ENCODE data around the gene UBE2D2.

Gene UBE2D2

DNA sequence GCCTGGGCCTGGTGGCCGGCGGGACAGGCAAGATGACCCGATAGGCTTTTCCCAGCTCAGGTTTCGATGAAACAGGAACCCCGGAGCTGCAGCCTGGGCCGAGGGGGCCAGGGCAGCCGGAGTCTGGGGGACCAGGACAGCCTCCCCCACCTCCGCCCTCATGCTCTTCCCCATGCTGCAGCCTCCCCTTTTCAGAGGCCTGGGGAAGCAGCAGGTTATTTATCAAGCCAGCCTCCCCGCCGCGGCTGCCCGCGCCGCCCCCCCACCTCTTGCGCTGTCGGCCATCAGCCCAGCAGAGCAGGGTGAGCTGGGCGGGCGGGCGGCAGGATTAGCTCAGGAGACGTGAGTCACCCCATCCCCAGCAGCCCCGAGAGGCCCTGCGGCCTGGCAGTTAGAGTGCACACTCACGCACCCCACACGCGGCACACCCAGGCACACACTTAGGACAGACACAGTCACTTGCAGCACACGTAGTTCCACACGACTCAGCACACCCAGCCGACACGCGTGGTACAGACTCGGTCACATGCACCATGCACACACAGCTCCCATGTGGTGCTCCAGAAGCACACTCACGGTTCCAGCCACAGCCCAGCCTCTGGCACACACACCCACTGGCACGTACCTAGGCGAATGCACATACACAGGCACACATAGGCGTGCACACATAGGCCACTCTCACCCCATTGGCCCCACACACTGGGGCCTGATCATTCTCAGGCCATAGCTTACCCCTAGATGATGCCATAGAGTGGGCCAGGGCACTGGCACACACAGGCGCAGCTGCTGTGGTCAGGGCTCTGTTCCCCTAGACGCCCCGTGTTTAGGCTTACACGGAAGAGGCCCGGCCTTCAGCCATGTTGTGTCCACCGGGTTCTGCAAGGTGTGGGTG lies 100.0 kb downstream of the UBE2D2 start:
- peak; percentile 89 for DNase-seq (ENCODE audit: low read depth)

- DNase-seq (ENCODE audit: low read depth), result no peak
These were observed 101.5 kb downstream of the UBE2D2 start for GRCh38 chr5:139662617-139663016.

DNA sequence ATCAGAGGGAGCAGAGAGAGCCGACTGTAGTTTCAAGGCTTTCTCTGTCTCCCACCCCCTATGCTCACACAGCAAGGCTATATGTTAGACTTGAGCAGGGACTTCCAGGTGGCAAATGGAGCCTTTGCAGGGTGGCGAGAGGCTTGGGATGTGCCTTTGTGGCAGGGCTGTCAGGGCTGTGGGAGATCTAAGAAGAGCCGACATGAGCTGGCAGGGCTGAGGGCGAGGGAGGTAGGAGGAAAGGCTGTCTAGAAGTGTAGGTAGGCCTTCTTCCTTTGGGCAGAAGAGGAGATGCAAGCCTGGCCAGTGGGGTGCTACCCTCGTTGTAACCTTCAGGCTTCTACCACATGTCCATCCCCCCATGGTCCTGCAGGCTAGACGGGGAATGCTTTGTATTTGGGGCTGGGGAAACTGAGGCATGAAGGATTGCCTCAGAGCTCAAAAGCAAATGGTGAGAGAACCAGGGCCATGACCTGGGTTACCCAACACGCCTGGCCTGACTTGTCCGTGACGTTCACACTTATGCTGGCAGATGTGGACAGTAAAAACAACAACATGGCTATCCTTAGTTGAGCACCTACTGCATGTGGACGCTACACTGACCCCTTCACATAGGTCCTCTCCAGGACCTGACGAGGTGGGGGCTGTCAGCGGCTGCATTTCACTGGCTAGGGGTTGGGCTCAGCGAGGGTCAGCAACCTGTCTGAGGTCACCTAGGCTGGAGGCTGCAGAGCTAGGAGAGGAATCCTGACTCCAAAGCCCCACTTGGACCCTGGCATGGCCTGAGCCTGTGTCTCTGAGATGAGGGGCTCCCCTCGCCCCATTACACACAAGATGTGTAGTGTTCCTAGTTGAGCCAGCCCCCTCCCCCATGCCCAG lies 102.3 kb downstream of the UBE2D2 start:
- DNase-seq (ENCODE audit: low read depth), result no peak

GRCh38 chr5:139664086-139664693 lies 103.1 kb downstream of the UBE2D2 start:
- no peak for DNase-seq (ENCODE audit: low read depth)

- DNase-seq (ENCODE audit: low read depth), result no peak
These were observed 103.7 kb downstream of the UBE2D2 start for GRCh38 chr5:139664727-139665351.

DNA sequence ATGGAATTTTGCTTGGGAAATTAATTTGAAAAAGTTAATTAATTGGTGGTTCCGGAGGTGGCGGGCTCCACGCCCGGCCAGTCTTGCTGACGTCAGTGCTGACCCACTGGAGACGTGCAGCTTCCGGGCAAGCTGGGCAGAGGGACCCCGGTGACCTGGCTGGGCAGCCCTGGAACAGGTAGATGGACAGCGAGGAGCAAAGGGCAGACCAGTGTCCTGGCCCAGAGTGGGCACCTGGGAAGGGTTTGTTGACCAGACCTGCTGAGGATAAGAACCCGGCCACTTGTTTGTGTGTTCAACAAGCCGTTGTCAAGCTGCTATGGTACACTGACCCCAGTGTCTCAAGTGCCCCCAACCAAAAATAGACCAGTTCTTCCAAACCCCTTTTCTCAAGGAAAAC lies 104.5 kb downstream of the UBE2D2 start:
- DNase-seq (ENCODE audit: low read depth), result no peak

GRCh38 chr5:139666551-139666950 lies 105.4 kb downstream of the UBE2D2 start:
- no peak for DNase-seq (ENCODE audit: low read depth)

GRCh38 chr5:139667001-139667729 lies 106.0 kb downstream of the UBE2D2 start:
- no peak for DNase-seq (ENCODE audit: low read depth)

- DNase-seq (ENCODE audit: low read depth), result no peak
These were observed 106.6 kb downstream of the UBE2D2 start for GRCh38 chr5:139667730-139668063.

GRCh38 chr5:139668064-139668880 lies 107.1 kb downstream of the UBE2D2 start:
- DNase-seq (ENCODE audit: low read depth), result no peak

DNA sequence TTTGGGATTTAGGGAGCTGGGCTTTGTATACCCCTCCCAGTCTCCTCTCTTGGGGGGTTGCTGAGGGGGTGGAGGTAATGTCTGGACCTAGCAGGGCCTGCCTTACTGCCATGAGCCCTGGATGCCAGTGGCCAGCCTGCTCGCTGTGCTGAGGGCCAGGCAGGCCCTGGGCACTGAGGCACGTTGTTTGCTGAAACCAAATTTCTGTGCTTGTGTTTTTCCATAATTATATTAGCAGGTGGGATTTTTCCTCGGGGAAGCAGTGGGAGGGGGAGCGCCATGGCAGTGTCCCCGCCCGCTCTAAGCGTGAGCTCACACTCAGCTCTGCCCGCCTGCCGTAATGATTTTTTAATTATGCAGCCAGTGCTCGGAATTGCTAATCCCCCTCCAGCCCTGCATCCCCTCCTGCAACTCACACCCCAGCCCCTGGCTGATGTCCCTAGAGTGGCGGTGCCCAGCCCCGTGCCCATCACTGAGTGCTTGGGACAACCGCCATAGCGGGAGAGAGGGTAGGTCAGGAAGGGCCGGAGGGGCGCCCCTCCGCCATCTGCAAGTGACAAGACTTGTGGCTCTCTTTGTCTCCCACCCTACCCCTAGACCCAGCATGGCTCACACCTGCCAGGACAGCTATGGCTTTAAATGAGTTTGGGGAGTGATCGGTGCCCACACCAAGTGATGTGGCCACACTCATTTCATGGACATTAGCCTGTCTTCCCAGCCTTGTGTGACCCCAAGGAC lies 108.0 kb downstream of the UBE2D2 start:
- no peak for DNase-seq (ENCODE audit: low read depth)

GRCh38 chr5:139669662-139670368 lies 108.7 kb downstream of the UBE2D2 start:
- DNase-seq (ENCODE audit: low read depth), result no peak

DNA sequence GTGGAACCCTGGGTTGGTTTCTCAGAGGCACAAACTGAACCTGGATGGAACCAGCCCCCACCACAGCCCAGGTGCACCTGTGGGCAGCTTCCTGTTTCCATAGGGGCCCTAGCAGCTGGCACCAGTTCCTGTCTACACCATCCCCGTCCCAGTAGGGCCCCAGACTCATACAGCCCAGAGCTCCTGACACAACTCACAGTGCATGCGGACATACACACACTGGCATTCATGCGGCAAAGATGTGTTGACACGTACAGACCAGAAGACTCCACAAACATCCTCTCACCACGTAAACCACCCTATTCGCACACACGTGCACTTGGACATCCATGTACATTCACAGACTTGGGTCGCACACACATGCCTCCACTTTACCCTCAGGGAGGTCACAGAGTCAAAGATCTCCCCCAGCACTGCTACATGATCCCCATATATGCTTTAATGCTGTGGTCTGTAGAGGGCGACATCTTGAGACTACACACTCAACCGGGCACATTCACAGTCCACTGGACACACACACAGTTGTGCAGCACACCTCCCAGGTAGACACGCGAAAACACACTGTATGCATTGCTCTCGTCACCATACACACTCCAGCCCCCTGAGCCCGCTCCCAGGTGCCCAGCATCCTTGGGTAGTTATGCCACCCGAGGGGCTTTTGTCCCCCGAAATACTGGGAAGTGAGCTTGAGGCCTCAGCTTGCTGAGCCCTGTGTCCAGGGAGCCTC lies 109.4 kb downstream of the UBE2D2 start:
- no peak for DNase-seq (ENCODE audit: low read depth)

DNA sequence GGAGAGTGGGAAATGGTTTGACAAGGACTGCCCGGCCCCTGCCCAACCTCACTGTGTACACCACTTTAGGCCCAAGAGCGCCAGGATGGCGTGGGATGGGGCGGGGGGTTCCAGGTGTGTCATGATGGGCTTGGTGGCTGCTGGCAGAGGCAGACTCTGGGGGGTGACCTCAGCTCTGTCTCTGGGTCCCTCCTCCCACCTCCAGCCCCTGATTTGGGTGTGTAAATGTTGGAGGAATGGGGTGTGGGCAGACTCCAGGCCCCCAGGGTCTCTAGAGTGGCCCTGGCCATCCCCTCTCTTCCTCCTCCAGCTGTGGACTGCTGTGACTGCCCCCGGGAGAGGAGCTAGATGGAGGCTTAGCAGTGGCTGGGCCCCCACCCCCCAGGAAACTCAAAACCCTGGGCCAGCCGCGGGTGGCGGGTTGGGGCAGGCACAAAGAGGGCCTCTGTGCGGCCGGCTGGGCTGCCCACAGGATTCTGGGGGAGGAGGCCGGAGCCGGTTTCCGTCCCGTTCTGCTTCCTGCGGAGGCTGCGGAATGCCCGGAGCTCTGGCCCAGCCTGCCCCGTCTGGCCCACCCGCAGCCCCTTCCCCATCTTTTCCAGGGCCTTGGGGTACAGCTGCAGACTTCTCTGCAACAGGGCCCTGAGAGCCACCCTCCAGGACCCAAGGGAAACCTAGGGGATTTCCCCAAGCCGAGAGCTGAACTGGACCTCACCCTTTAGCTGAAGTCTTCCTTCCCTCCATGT lies 110.1 kb downstream of the UBE2D2 start:
- DNase-seq (ENCODE audit: low read depth), result no peak

DNA sequence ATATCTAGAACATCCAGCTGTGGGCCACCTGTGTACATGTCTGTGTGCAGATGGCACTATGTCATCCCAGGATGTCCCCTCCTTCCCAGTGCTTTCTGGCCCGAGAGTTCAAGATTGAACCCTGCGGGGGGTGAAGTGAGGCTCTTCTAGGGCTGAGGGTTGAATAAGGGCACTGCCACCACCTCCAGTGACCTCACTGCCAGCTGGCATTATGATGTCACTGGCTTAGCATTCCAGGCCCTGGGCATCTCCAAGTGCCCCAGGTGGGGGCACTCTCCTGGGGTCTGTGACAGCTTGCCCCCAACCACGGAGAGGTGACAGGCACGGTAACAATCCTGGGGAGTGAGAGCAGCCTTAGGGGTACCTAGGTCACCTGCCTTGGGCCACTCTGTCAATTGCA lies 114.1 kb downstream of the UBE2D2 start:
- DNase-seq (ENCODE audit: low read depth), result no peak

- DNase-seq (ENCODE audit: low read depth), result no peak
These were observed 114.7 kb downstream of the UBE2D2 start for GRCh38 chr5:139675825-139676224.

GRCh38 chr5:139676406-139676805 lies 115.3 kb downstream of the UBE2D2 start:
- no peak for DNase-seq (ENCODE audit: low read depth)

Measured in GM04504 (cell line).